HG03066 (cell line): ENCODE results near the gene PAPPA.

Experiments used
- ATAC-seq: cut with Tn5 transposase; IDR thresholded peaks from one replicate; pipeline ENCODE4 v1.9.1; 2021; ENCODE audit warnings: low read depth; ENCODE audit not compliant: unreplicated experiment

PAPPA gene

GRCh38 chr9:116212986-116213692 lies 59.5 kb downstream of the PAPPA start:
- no peak for ATAC-seq

- no peak for ATAC-seq
Observed at GRCh38 chr9:116213693-116214047, 60.1 kb downstream of the PAPPA start.

GRCh38 chr9:116218399-116218798 lies 64.8 kb downstream of the PAPPA start:
- no peak for ATAC-seq

DNA sequence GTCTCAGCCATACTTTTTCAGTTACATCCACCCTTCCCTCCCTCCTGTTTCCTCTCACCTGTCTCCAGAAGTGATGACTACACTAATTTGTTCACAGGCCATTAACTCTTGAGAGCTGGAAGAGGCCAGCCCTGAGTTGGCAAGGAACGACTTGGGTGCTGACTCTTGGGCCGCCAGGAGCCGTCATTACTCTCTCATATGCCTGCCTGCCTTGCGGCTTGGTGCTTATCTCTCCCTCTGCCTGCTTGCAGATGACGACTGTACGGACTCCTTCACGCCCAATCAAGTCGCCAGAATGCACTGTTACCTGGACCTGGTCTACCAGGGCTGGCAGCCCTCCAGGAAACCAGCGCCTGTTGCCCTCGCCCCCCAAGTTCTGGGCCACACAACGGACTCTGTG lies 66.1 kb downstream of the PAPPA start:
- ATAC-seq = no peak

GRCh38 chr9:116223926-116224325 lies 70.3 kb downstream of the PAPPA start:
- ATAC-seq = no peak

- no peak for ATAC-seq
Observed at GRCh38 chr9:116230051-116230632, 76.6 kb downstream of the PAPPA start.

DNA sequence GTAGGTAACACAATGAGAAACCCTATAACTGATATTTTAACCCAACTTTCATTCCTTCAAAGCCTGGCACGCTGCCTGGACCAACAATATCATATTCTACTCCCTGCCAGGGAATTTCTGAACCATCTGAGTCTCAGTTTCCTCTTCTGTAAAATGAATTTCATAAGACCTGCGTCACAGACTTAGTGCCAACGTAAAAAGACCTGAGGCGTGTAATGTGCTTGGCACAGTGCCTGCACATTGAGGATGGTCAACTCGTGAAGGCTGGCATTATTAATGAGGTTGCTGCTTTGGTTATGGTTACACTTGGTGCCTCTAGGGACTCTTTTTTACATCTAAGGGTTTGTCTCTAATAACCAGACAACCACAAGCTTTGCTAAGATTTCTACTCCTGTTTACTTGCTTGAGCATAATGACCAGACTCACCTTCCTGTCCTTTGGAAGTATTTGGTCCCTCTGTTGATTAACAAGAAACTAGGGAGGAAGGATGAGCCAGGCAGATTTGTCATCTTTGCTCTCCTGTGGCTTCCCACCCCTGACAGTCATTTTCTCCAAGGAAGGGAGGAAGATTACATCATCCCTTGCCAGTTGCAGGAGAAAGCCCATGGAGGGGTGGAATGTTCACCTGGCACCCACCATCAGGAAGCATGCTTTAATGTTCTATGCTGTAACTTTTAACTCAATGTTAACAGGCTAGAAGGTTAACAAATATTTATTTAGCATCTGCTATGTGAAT lies 79.0 kb downstream of the PAPPA start:
- ATAC-seq = no peak

- ATAC-seq = no peak
Observed at GRCh38 chr9:116233160-116233530, 79.6 kb downstream of the PAPPA start.

- no peak for ATAC-seq
Observed at GRCh38 chr9:116234081-116234480, 80.5 kb downstream of the PAPPA start.

GRCh38 chr9:116236979-116237378 lies 83.4 kb downstream of the PAPPA start:
- ATAC-seq = no peak

GRCh38 chr9:116237456-116237855 lies 83.9 kb downstream of the PAPPA start:
- ATAC-seq = no peak

GRCh38 chr9:116238225-116238624 lies 84.6 kb downstream of the PAPPA start:
- ATAC-seq = no peak

DNA sequence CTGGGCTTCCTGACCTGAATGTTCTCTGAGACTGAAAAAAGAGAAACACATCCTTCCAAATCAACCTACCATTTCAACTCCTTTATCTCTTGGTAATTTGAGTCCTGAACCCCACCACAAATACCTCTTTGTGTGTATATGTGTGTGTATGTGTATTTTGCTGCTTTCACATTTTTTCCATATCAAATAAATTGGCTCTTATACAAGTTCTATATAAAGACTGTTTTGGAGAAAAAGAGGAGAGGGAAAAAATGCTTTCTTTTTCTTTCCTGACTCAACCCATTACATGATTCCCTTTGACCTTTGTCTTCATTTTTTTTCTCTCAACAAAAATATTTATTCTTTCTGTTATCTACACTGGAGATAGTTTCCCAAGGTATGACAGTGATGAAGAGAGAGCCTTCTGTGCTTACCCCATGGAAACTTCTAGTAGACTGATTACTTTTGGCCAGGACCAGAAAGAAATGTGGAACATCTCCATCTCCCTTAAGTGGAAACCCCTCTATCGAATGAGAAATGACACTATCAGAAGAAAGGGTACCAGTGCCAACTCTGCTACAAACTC lies 85.3 kb downstream of the PAPPA start:
- ATAC-seq = no peak

DNA sequence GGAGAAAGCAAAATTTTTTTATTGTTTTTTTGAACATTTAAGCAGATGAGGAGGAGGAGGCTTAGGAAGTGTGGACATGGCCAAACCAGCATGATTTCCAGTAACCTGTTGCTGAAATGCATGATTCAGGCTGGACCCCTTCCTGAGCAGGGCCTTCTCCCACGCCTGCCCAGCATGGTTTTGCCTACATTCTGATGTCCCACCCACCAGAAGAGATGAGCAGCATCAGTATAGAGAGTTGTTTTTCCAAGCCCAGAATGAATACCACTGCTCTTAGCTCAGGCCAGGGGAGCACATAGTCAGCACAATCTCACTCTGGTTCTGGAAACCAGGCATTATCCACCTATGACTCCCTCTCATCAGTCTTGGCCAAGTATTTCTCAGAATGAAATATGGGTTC lies 90.1 kb downstream of the PAPPA start:
- no peak for ATAC-seq

DNA sequence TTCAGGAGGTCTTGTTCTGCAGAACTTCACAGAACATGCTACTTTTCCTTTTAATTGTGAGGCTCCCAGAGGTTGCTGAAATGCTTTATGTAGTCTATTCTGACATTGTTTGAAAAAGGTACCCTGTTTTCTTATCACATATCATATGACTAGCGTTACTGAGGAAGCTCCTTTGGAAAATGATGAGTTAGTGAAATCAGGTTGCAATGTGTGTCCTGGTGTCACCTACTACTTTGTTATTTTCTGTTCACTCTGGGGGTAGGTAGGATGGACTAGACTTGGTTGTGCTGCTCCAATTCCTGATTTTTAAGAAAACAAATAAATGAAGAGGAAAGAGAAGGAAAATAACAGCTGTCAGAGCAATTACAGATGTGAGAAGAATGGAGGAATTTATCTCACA lies 93.7 kb downstream of the PAPPA start:
- no peak for ATAC-seq

DNA sequence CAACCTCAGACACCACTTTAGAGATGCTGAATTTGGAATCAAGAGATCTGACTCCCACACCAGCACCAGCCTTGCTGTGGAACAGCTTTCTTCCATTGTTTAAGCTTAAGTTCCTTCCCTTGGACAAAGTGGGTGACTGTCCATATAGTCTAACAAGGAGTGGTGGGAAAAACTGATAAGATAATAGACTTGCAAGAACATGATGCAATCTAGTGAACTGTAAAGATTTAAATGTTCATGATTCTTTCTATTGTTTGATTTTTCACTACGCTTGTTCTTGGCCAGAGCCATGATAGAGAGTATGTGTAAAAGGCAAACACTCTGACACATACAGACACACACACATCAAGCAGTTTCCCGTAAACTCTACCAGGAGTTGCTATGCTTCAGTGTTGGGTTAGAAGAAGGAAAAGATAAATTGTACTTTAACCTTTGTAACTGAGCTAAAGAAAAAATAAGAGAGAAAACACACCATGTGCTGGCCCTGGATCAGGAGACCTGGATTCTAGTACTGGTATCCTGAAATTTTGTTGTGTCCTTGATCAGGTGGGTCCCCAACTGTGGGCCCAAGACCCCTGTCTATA lies 94.3 kb downstream of the PAPPA start:
- no peak for ATAC-seq

GRCh38 chr9:116250891-116251290 lies 97.3 kb downstream of the PAPPA start:
- ATAC-seq = no peak

- no peak for ATAC-seq
Observed at GRCh38 chr9:116251366-116251765, 97.8 kb downstream of the PAPPA start.

GRCh38 chr9:116260531-116260930 lies 106.9 kb downstream of the PAPPA start:
- ATAC-seq = no peak

- no peak for ATAC-seq
Observed at GRCh38 chr9:116262448-116262847, 108.9 kb downstream of the PAPPA start.

GRCh38 chr9:116264361-116264760 lies 110.8 kb downstream of the PAPPA start:
- ATAC-seq = no peak
